Endothelial cell (in vitro differentiated cells): ENCODE results near the gene PHACTR2. TPM values are rescaled to one million over a fixed set of nuclear protein-coding genes. Genes with fewer than 3 reads are reported as not detected.

ENCODE experiments used
- DNase-seq: peaks from one replicate; pipeline ENCODE4 v3.0.0; 2021; ENCODE audit warnings: low spot score
- H3K27ac Mint-ChIP-seq: one replicate; pipeline ENCODE4 v1.8.0; 2021; ENCODE audit warnings: mixed read lengths, inconsistent platforms; ENCODE audit not compliant: unreplicated experiment
- H3K27me3 Mint-ChIP-seq: one replicate; pipeline ENCODE4 v1.8.0; 2021; ENCODE audit warnings: mild to moderate bottlenecking, moderate library complexity, mixed read lengths, inconsistent platforms; ENCODE audit not compliant: unreplicated experiment
- H3K36me3 Mint-ChIP-seq: one replicate; pipeline ENCODE4 v1.8.0; 2021; ENCODE audit warnings: mild to moderate bottlenecking, low read depth, mixed read lengths, inconsistent platforms; ENCODE audit not compliant: unreplicated experiment
- H3K4me1 Mint-ChIP-seq: one replicate; pipeline ENCODE4 v1.8.0; 2021; ENCODE audit warnings: mild to moderate bottlenecking, mixed read lengths, inconsistent platforms; ENCODE audit not compliant: unreplicated experiment
- H3K4me3 Mint-ChIP-seq: one replicate; pipeline ENCODE4 v1.8.0; 2021; ENCODE audit warnings: mild to moderate bottlenecking, mixed read lengths, inconsistent platforms; ENCODE audit not compliant: unreplicated experiment
- H3K9me3 Mint-ChIP-seq: one replicate; pipeline ENCODE4 v1.8.0; 2021; ENCODE audit warnings: mixed read lengths, inconsistent platforms; ENCODE audit not compliant: unreplicated experiment
- total RNA-seq: library from RNA; stranded (reverse); fragmentation: NEBNext Ultra II Directional; extraction: Animal tissue kit (Norgen Biotek cat#: 25700); gene quantifications from one replicate; pipeline ENCODE4 v1.2.1, GENCODE V29; 2021; ENCODE audit not compliant: unreplicated experiment
- TF ChIP-seq, protein P1 (sequence below): fragments of 200-600 bp; sonication (generic); IDR thresholded peaks from one replicate; pipeline ENCODE4 v1.5.0; 2021; ENCODE audit warnings: antibody characterized with exemption; ENCODE audit not compliant: unreplicated experiment

The PHACTR2 gene
- total RNA-seq, 1 donor from 2014 or later, result 181 TPM

- H3K27me3 Mint-ChIP-seq, result no peaks in the 10 kb centered on the region
- H3K4me3 Mint-ChIP-seq, result no peak overlapping the region
- peaks cover 15% of the 10 kb centered on the region for H3K36me3 Mint-ChIP-seq
- H3K27ac Mint-ChIP-seq, result peak overlapping the region; percentile 30
- peaks cover 54% of the 10 kb centered on the region for H3K4me1 Mint-ChIP-seq
- no peak for DNase-seq
- TF ChIP-seq, protein P1, sequence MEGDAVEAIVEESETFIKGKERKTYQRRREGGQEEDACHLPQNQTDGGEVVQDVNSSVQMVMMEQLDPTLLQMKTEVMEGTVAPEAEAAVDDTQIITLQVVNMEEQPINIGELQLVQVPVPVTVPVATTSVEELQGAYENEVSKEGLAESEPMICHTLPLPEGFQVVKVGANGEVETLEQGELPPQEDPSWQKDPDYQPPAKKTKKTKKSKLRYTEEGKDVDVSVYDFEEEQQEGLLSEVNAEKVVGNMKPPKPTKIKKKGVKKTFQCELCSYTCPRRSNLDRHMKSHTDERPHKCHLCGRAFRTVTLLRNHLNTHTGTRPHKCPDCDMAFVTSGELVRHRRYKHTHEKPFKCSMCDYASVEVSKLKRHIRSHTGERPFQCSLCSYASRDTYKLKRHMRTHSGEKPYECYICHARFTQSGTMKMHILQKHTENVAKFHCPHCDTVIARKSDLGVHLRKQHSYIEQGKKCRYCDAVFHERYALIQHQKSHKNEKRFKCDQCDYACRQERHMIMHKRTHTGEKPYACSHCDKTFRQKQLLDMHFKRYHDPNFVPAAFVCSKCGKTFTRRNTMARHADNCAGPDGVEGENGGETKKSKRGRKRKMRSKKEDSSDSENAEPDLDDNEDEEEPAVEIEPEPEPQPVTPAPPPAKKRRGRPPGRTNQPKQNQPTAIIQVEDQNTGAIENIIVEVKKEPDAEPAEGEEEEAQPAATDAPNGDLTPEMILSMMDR, result no peak
- H3K9me3 Mint-ChIP-seq, result no peaks in the 10 kb centered on the region
Observed at GRCh38 chr6:143697076-143697800, 19.5 kb downstream of the PHACTR2 start.

- Mint-ChIP-seq H3K9me3 (no peaks in the 10 kb centered on the region), H3K4me1 (peaks cover 57% of the 10 kb centered on the region), H3K27me3 (no peaks in the 10 kb centered on the region), H3K4me3 (no peak overlapping the region), H3K36me3 (peaks cover 12% of the 10 kb centered on the region), H3K27ac (no peak overlapping the region)
- TF ChIP-seq, protein P1, result no peak
- DNase-seq, result no peak
Observed at GRCh38 chr6:143698329-143698728, 20.6 kb downstream of the PHACTR2 start.

DNA sequence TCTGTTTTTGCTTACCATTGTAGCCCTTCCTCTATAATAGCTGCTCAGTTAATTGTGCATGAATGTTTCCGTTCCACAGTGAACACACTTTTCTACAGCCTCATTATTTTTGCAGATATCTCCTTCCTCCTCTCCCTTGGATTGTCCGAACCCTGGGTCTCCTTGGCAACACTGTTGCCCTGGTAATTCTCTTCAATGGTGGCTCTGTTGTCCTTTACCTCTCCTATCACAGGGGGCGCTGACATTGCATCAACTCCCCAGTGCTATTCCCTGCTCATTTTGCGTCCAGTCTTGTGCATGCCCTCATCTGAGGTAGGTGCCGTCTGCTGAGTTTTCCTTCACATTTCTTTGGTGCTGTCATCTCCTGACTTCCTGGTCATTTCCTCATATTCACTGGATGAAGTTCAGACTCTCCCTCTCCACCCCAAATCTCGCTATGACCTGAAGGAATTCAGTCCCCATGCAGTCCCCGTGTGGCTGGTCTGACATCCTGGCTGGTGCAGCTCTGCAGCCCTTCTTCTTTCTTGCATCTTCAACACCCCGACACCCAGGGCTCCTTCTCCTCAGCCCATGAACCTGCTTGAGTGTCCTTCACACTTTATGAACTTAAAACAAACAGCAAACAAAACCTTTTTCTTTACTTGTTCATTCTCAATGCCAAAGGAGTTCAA is 21.1 kb downstream of the PHACTR2 start:
- DNase-seq, result no peak
- no peaks in the 10 kb centered on the region for H3K9me3 Mint-ChIP-seq
- no peak overlapping the region for H3K27ac Mint-ChIP-seq
- H3K4me1 Mint-ChIP-seq, result peaks cover 57% of the 10 kb centered on the region
- peak overlapping the region; percentile 48 for H3K4me3 Mint-ChIP-seq
- no peaks in the 10 kb centered on the region for H3K27me3 Mint-ChIP-seq
- TF ChIP-seq, protein P1, result no peak
- peaks cover 12% of the 10 kb centered on the region for H3K36me3 Mint-ChIP-seq

GRCh38 chr6:143699430-143699825 is 21.7 kb downstream of the PHACTR2 start:
- no peaks in the 10 kb centered on the region for H3K9me3 Mint-ChIP-seq
- H3K4me3 Mint-ChIP-seq, result peak overlapping the region; percentile 76
- peaks cover 12% of the 10 kb centered on the region for H3K36me3 Mint-ChIP-seq
- no peaks in the 10 kb centered on the region for H3K27me3 Mint-ChIP-seq
- no peak for DNase-seq
- H3K27ac Mint-ChIP-seq, result peak overlapping the region; percentile 46
- TF ChIP-seq, protein P1, result no peak
- H3K4me1 Mint-ChIP-seq, result peaks cover 55% of the 10 kb centered on the region
